Globus pallidus (tissue), 1 donor: Measurements from ENCODE around the gene SLC4A2.

Experiments
- DNase-seq: peaks from one replicate; pipeline ENCODE4 v3.0.0-alpha.2; 2015; ENCODE audit warnings: low spot score

SLC4A2 gene

DNA sequence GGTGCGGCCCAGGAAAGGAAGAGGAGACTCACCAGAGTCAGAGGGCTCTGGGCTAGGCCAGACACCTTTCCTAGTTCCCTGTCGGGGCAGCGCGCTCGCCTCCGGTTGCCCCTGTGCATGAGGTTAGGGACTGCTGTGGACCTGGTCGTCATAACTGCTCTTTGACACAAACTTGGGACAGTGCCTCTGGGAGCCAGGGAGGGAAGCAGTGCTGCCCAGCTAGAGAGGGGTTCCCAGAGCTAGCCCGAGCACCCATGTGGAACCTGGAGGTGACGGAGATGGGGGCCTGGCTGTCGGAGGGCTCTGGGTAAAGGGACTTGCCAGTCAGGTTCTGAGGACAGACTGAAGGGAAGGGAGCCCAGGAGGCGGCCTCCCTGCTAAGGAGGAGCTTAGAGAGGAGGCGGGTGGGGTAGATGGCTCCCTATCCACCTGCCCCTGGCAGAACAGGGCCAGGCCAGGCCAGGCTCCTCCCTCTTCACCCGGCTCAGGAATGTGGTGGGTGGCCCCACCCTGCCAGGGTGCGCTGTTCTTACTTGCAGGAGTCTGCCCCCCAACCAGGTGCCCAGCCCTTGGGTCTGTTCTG, 56.5 kb downstream of the SLC4A2 start:
- no peak for DNase-seq

DNA sequence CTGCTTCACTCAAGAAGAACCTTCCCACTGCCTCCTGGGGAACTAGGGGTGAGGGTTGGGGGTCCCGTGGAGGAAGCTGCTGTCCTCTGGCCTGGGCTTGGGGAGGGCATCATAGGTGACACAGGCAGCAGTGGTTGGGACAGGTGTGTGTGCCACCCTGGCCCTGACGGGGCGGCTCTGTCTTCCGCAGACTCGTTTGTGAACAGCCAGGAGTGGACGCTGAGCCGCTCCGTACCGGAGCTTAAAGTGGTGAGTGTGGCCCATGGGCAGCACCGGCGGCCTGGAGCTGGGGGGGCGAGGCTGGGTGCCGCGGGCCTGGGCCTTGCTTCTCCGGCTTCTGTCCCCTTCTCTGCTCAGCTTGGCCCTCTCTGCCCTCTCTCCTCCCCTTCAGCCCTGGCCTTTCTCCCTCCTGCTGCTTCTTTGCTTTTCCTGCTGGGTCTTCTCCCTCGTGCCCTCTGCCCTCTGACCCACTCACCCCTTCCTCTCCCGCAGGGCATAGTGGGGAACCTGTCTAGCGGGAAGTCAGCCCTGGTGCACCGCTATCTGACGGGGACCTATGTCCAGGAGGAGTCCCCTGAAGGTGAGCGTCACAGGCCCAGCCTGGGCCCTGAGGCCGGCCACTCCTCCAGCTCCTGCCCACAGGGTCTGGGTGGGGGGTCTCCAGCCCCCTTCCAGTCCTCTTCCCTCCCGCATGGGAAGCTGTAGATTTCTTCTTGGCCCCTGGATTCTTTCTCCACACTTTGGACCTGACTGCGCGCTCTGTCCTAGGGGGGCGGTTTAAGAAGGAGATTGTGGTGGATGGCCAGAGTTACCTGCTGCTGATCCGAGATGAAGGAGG, 57.4 kb downstream of the SLC4A2 start:
- DNase-seq, result no peak

GRCh38 chr7:151117565-151117964, 58.2 kb downstream of the SLC4A2 start:
- DNase-seq, result no peak

GRCh38 chr7:151118108-151119054, 59.0 kb downstream of the SLC4A2 start:
- DNase-seq, result no peak

DNA sequence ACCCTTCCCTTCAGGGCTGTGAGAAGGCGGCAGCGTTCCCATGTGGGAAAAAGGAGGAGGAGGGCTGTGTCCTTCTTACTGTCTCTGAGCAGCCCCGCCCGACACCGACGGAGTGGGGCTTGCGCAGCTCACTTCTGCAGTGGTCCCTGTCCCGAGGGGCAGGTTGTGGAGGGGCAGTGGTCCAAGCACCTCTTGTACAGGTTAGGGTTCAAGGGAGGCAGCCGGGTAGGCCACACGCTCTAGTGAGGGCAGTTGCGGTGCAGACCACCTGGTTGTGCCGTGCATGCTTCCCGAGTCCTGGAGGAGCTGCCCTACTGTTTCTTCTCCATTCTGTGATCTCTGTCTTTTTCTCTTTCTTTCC, 59.6 kb downstream of the SLC4A2 start:
- DNase-seq, result no peak

- DNase-seq, result no peak
These were observed 60.5 kb downstream of the SLC4A2 start for GRCh38 chr7:151119902-151120301.

DNA sequence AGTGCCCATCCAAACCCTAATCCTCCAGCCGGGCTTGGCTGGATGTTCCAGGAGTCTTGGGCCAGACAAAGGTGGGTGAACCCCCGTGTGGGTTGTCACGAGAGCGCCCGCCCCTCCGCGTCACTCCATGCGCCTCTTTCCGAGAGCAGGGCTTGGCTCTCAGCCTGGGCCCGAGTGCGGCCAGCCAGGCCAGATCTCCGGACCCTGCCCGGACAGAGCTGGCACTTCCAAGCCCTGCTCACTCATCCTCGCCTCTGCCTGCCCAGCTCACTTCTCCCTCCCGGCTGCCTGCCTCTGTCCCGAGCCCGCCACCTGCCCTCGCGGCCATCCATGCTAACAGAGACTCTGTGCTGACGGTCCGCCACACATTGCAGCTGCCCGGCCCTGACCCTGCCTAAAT, 61.5 kb downstream of the SLC4A2 start:
- peak; percentile 55 for DNase-seq

DNA sequence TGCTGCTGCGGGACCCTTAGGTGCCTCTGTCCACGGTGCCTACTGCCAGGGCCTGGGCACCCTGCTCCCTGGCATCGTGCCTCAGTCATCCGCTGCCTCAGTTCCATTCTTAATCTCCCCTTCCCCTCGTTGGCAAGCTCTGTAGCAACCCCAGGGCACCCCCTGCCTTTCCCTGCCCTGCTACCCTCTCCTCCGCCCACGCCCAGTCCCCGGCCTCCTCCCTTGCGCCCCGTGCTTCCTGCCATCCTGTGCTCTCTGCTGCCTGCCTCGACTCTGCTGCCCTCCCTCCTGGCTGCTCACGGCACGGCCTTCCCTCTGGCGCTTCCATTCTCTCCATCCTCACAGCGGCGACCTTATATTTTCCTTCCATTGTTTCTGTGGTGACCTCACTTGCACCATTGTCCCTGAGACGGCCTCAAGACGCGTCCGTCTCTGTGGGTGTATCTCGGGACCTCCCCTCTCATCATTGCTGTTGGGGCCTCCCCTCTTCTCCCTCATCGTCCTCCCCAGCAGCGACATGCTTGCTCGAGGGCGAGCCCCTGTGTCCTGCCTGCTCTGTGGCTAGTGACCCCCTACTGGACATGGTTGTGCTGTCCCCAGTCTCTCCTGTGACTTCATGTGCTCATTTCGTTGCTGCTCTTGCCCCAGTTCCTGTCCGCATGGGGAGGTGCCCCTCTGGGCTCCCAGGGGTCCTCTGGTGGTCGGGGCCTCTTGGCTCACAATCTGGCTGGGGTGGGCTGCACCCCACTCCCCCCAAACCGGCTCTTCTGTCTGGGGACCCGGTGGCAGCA, 62.2 kb downstream of the SLC4A2 start:
- no peak for DNase-seq

- DNase-seq, result no peak
These were observed 62.9 kb downstream of the SLC4A2 start for GRCh38 chr7:151122276-151122675.

DNA sequence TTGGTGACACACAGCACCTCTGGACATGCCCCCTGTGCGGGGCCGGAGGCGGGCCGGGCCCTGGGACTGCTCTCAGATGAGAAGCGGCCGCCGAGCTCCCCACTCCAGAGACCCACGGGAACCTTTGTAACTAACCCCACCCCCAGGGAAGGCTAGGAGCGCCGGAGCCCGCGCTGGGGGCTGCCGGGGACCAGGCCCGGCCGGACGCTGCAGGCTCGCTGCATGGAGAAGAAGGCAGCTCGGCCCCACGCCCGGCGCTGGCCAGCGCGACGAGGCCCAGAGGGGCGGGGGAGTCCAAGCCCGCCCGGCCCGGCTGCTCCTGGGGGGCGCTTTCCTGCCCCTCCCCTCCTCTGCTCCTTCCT, 63.4 kb downstream of the SLC4A2 start:
- no peak for DNase-seq

GRCh38 chr7:151123158-151123821, 63.9 kb downstream of the SLC4A2 start:
- no peak for DNase-seq

DNA sequence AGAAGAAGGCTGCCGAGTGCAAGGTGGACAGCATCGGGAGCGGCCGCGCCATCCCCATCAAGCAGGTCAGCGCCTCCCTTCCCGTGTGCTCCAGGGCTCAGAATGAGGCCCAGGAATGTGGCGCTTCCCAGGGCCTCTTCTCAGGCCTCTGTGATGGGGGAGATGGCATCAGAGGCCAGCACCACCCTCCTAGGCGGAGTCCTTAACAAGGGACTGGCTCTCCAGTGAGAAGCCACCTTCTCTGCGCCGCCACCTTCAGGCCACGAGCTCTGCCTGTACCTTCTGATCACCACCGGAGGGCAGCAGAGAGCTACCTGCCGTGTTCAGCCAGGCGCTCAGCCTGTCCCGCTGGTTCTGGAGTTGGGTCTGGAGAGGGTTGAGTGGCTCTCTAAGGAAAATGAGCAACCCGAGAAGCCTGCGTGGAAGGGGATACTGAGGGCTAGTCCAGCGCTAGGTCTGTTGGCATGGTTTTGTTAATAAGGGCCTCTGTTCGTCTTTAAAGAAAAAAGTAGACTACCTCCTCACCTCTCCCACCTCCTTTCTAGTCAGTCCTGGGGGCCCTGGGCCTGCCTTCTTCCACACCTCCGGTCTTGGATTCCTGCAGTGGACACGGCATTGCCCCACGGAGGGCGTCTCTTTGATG, 64.6 kb downstream of the SLC4A2 start:
- peak; percentile 78 for DNase-seq

- no peak for DNase-seq
These were observed 65.1 kb downstream of the SLC4A2 start for GRCh38 chr7:151124481-151124880.

- no peak for DNase-seq
These were observed 65.6 kb downstream of the SLC4A2 start for GRCh38 chr7:151124899-151125399.

- no peak for DNase-seq
These were observed 66.1 kb downstream of the SLC4A2 start for GRCh38 chr7:151125470-151125845.

DNA sequence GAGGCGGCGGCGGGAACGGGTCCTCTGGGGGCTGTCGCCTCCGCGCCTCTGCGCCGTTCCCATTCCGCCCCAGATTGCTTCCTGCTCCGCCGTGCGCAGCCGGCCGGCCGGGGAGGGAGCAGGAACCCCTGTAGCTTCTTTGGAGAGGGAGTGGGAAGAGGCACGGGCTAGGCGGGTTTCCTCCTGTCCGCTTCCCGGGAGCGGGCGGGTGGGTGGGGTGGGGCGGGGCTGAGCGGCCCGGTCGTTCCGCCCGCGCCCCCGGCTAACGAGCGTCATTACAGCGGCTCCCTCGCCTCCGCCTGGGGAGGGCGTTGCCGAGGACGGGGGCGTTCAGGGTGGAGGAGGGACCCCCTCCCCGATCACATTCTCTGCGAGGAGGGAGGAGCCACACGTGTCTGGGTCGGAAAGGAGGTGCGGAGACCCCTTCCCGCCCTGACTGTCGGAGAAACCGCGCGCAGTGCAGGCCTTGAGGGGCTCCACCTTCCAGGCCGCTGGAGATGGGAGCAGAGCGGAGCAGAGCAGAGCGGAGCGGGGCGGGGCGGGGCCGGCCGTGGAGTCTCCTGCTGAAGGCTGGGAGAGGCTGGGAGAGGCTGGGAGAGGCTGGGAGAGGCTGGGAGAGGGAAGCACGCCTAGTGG, 66.6 kb downstream of the SLC4A2 start:
- DNase-seq, result no peak
